NCI-H2196 (cell line): ENCODE results near the gene SPATA45.
"Not testable (repeated sequence)": the region's sequence is repeated elsewhere in the genome, so short reads cannot be mapped to it uniquely, and the experiment has no call there.

Source experiments
- DNase-seq: peaks from one replicate; lab custom pipeline; 2025; ENCODE audit not compliant: unreplicated experiment; lab: John Stamatoyannopoulos, UW

SPATA45 gene

GRCh38 chr1:212833211-212834207 is 13.9 kb downstream of the SPATA45 start:
- not testable (repeated sequence) for DNase-seq

DNA sequence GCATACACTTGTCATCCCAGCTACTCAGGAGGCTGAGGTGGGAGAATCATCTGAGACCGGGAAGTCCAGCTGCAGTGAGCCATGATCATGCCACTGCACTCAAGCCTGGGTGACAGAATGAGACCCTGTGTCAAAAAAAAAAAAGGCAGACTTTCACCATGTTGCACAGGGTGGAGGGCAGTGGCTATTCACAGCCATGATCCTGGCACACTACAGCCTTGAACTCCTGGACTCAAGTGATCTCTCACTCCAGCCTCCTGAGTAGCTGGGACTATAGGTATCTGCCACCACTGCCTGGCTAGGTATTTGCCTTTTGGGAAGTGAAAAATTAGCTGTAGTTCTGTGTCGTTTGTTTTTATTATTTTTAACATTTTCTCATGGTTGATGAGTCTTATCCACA is 19.1 kb downstream of the SPATA45 start:
- no peak for DNase-seq

DNA sequence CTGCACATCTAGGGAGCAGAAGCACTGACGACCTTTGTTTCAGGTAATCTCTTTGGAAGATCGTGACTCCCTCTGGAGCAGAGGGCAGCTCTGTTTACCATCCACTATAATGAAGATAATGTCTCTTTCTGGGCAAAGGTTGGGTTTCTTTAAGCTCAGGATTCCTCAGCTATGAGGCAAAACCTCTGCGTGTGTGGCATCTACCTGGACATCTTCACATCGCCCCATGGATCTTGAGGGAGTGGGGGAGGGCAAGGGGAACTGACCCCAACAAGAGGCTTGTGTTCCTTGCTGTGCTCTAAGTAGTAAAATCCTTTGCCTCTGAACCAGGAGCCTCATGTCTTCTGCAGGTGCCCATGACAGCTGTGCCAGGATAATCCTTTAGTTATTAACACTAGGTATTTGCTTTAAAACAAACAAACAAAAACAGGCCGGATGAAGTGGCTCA is 19.6 kb downstream of the SPATA45 start:
- DNase-seq = no peak

DNA sequence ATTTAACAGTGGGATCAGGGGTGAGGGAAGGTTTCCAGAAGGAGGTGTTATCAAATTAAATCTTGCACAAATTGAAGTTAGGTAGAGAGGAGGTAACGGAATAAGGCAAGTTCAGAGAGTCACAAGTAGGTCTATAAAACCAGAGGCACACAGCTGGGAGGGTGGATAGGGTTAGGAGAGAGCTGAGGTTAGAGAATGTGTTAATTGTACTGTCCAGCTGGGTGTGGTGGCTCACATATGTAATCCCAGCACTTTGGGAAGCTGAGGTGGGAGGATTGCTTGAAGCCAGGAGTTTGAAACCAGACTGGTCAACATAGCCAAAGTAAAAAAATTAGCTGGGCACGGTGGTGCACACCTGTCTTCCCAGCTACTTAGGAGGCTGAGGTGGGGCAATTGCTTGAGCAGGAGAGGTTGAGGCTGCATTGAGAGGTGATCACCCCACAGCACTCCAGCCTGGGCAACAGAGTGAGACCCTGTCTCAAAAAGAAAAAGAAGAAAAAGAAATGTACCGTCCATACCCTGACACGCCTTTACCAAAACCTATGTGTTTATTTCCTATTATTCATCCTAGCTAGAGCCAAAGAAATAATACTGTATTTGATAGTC is 20.2 kb downstream of the SPATA45 start:
- DNase-seq = no peak

- no peak for DNase-seq
These were observed 21.5 kb downstream of the SPATA45 start for GRCh38 chr1:212825798-212826452.

- no peak for DNase-seq
These were observed 23.2 kb downstream of the SPATA45 start for GRCh38 chr1:212824201-212824600.

GRCh38 chr1:212822956-212823355 is 24.5 kb downstream of the SPATA45 start:
- no peak for DNase-seq

DNA sequence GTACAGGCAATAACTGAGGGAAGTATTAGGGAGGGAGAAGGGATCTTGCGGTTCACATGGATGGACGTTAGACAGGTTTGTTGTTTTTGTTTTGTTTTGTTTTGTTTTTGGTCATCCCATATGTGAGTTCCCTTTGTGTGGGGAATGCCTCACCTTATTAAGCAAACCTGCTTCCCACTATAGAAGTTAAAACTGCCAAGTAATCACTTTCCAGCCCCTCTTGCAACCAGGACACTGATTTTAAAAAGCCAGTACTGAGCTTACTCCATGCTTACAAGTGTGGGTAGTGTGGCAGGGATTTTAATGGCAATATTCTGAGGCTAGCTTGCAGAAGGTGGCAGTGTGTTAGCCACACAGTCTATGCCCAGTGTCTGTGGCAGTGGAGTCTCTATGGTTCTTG is 26.5 kb downstream of the SPATA45 start:
- DNase-seq = no peak

GRCh38 chr1:212819726-212820125 is 27.7 kb downstream of the SPATA45 start:
- no peak for DNase-seq

DNA sequence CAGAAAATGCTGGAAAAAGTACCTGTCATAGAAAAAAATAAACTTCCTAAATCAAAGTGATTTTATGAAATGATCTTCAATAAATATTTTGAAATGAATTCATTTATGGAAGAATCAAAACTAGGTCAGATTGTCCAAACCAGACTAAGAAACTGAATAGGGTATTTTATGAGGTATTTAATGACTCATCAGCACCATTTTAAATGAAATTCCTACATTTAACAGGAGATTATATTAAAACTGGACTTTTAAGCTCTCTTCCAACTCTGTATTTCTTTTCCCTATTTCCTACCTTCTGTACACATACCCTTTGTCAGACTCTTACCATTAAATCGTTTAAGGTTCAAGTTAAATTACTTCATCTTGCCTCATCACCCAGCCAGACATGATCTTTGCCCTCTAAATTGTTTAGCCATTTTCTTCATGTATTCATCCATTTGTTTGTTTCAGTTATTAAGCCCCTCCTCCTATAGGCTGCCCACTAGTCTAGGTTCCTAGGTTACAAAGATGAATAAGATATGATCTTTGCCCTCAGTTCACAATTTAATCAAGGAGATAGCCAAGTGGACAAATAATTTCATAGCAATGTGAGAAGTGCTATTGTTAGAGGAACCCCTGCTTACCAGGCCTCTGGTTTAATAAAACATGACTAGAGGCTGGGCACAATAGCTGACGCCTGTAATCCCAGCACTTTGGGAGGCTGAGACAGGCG is 30.7 kb downstream of the SPATA45 start:
- no peak for DNase-seq

DNA sequence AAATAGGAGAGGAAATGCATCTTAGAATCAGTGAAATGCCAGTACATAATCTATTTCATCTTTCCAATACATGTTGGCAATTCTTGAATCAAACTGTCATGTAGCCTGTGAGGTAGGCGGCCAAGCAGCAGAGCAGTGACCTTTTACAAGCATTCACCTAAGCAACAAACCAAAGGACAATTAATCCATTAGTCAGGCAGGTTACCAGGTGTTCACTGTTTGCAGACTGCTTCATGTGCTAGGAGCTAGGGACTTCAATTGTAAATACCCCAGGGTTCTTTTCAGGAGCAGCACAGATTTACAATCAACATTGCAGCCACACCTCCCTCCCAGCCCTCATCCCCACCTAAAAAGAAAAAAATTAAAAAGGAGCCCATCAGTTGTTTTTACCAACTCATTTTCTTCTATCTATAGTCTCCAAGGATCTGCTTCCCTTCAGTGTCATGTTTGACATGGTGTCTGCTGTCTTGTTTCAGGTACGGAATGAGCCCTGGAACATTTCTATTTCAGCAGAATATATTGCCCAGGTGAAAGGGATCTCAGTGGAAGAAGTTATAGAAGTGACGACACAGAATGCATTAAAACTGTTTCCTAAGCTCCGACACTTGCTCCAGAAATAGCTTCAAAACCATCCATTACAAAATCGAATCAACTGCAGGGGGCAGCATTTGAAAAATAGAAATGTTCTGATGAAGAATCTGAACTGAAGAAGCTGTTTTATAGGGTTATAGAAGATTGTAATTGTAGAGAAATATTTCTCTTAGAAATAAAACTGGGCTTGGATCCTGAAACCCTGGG is 32.7 kb downstream of the SPATA45 start:
- DNase-seq = peak; percentile 7

DNA sequence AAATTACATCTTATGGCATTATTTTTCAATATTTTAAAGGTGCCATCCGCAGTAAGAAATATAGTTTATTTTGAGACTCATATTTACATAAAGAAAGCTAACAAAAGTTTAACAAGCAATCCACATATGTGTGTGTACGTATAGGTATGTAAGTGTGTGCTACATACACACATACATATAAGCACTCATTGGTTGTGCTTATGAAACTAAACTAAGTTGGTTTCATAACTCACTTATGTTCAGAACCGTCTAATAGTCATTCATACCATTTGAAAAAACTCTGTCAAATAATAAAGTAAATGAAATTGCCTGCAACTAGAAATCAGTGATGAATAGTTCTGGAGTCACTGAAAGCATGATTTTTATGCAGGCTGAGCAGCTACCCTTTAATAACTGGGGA is 41.7 kb downstream of the SPATA45 start:
- no peak for DNase-seq

- DNase-seq = no peak
These were observed 49.8 kb downstream of the SPATA45 start for GRCh38 chr1:212797681-212798080.

DNA sequence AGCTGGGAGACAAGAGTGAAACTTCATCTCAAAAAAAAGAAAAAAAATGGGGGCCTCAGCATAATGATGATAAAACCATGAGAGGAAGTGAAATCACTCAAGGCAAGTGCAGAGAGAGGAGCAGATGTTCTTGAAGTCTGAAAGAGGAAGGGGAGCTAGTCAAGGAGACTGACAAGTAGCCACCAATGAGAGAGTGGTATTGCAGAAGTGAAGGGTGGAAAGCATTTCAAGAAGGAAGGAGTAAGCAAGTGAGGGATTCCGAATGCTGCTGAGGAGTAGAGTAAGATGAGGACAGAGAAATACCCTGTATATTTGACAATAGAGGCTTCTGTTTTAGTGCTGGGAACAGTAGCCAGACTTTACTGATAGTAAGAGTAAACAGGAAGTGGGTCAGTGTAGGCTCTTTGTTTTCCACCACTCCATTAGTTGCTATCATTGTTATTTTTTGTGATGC is 52.9 kb downstream of the SPATA45 start:
- DNase-seq = no peak

- DNase-seq = no peak
These were observed 55.0 kb downstream of the SPATA45 start for GRCh38 chr1:212792396-212792908.

DNA sequence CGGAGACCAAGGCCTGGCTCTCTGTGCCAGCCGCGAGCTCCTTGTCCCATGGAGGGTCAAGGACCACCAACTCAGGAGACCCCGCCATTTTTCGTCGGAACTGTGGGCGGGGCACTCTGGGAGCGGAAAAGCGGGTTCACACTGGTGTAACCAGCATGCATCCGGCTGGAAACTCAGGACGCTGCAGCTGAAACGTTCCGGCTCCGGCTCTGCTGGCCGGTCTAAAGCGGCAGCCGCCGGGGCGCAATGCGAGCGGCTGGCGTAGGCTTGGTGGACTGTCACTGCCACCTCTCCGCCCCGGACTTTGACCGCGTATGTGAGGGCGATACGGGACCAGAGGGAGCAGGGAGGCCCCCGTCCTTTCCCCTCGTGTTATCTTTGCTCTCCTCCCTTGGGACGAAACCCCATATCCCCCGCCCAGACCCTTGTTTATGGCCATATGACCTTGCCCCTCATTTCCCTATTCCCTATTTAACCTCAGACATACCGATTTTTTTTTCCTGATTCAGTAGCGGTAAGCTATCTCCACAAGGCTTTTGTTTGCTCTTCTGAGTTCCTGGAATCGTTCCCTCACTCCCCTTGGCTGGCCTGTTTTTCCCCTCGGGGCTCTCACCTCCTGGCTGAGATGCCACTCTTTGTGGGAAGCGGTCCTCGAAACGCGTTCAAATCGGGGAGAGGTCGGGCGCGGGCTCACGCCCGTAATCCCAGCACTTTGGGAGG is 55.6 kb downstream of the SPATA45 start, which contains the start of the genes NSL1 and TATDN3:
Gene NSL1 (minus strand): TSS at position 102 of the 720 bp plus-strand sequence. CDS start 14 bp downstream, at position 88.
Gene TATDN3 (plus strand): TSS at position 219 of the 720 bp plus-strand sequence. CDS start 28 bp downstream, at position 247.
- DNase-seq = peak; percentile 91

GRCh38 chr1:212791261-212791675 is 56.2 kb downstream of the SPATA45 start:
- DNase-seq = peak; percentile 78

GRCh38 chr1:212785871-212786270 is 61.6 kb downstream of the SPATA45 start:
- no peak for DNase-seq

- no peak for DNase-seq
These were observed 63.5 kb downstream of the SPATA45 start for GRCh38 chr1:212783976-212784375.
